ENCODE data around the gene TADA3. TPM values are rescaled to one million over a fixed set of nuclear protein-coding genes. Genes with fewer than 3 reads are reported as not detected.

TADA3 gene
- total and polyA plus RNA-seq, 9 of the 15 experiments (the other 6 are each of a cell fraction or from before 2014, with no cell fraction given), result 4.1 to 110 (median 74.8) TPM

DNA sequence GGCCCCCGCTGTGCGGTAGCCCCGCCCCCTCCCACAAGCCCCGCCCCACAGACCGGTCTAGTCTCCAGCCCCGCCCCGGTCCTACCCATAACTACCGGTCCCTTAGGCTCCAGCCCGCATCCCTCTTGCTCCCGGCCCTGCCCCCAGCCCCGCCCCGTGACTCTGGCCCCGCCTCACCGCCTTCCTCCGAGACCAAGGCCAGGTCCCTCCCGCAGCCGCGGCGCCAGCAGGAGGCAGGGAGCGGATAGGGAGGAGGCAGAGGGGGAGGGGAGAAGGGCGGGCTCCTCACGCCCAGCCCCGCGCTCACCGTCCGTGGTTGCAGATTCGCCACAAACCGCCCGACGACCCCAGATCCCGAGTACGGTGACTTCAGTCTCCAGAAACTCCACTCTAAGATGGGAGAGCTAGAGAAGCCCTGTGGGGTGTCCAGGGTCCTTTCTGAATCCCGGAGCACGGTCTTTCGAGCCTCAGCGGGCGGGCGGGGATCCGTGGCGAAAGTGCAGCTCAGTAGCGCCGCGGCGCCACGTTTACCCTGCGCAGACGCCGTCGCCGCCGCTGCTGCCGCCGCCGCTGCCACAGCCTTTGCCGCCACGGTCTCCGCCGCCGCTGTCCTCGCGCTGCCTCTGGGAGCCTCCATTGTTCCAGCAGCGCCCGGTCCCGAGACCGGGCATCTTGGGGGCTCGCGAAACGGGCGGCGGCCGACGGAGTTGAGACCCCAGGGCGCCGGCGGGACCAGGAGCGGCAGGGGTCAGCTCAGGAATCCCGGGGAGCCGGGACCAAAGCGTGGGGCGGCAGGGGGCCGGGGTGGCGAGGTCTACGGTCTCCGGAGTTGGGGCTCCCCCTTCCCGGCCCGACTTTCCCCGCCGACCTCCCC is 60.8 kb downstream of the TADA3 start, which contains the start of gene BRPF1 (continued):
- TF ChIP-seq DIDO1 (tag; IDR thresholded peaks at IDR 0.05; ENCODE audit: low read depth) (peak; percentile 100), ZNF134 (CRISPR knock-in tag; conservative IDR thresholded peaks at IDR 0.05) (no peak), HDAC1 (IDR thresholded peaks at IDR 0.05) (peak in 1 of 2 experiments; percentile 75; a peak in 1 of 4 replicates), RBM25 (IDR thresholded peaks at IDR 0.05; ENCODE audit: low read depth, low read length, severe bottlenecking) (no peak), MAFK (IDR thresholded peaks at IDR 0.05; ENCODE audit: low read length) (no peak), PHF21A (IDR thresholded peaks at IDR 0.05; ENCODE audit: borderline replicate concordance, low read depth) (peak; percentile 89; the same call in 1 of the 2 replicates), ERF (CRISPR knock-in tag; IDR thresholded peaks at IDR 0.05) (peak; percentile 79; the same call in 1 of the 2 replicates), FOS (IDR thresholded peaks at IDR 0.05; ENCODE audit: extremely low read depth, insufficient read length) (no peak), CAMTA2 (CRISPR knock-in tag; conservative IDR thresholded peaks at IDR 0.05) (peak; percentile 51; the same call in 1 of the 2 replicates), SIN3A (IDR thresholded peaks at IDR 0.05; ENCODE audit: borderline replicate concordance in 2 of 2, control insufficient read depth in 1 of 2, low read depth in 2 of 2, low read length in 2 of 2) (no peak), GTF2A2 (tag; IDR thresholded peaks at IDR 0.05) (no peak)
- TF ChIP-seq, protein P1, sequence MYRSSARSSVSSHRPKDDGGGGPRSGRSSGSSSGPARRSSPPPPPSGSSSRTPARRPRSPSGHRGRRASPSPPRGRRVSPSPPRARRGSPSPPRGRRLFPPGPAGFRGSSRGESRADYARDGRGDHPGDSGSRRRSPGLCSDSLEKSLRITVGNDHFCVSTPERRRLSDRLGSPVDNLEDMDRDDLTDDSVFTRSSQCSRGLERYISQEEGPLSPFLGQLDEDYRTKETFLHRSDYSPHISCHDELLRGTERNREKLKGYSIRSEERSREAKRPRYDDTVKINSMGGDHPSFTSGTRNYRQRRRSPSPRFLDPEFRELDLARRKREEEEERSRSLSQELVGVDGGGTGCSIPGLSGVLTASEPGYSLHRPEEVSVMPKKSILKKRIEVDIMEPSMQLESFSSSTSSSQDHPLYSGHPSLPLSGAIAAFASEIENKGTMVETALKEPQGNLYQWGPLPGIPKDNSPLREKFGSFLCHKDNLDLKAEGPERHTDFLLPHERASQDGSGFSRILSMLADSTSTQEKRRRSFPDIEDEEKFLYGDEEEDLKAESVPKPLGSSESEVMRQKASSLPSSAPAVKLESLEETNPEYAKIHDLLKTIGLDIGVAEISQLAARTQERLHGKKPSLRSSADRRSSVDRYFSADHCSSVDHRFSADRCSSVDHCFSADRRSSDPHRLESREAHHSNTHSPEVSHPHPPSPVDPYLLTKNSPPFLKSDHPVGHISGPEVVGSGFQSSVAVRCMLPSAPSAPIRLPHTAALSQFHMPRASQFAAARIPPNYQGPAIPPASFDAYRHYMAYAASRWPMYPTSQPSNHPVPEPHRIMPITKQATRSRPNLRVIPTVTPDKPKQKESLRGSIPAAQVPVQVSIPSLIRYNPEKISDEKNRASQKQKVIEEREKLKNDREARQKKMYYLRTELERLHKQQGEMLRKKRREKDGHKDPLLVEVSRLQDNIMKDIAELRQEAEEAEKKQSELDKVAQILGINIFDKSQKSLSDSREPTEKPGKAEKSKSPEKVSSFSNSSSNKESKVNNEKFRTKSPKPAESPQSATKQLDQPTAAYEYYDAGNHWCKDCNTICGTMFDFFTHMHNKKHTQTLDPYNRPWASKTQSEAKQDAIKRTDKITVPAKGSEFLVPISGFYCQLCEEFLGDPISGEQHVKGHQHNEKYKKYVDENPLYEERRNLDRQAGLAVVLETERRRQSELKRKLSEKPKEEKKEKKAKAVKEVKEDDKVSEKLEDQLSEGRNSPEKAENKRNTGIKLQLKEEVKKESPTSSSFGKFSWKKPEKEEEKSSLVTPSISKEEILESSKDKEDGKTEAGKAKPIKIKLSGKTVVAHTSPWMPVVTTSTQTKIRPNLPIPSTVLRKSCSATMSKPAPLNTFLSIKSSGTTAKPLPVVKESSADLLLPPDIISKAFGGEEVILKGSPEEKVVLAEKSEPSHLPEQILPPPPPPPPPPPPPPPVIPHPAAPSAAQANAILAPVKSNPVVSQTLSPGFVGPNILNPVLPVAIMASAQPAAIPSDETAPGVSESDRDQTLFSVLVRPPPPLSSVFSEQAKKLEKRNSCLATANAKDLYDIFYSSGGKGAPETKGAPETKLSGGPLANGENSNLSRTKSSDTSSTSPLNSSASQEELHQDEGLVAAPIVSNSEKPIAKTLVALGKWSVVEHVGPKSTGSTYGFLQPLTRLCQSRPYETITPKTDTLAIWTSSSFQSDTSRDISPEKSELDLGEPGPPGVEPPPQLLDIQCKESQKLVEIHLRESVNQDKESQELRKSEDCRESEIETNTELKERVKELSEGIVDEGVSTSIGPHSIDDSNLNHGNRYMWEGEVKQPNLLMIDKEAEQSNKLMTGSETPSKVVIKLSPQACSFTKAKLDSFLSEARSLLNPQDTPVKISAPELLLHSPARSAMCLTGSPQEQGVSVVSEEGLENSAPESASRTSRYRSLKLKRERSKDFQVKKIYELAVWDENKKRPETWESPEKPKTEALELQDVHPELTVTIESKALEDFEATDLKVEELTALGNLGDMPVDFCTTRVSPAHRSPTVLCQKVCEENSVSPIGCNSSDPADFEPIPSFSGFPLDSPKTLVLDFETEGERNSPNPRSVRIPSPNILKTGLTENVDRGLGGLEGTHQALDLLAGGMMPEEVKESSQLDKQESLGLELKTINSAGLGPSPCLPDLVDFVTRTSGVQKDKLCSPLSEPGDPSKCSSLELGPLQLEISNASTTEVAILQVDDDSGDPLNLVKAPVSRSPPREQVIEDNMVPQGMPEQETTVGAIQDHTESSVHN (IDR thresholded peaks at IDR 0.05; ENCODE audit: borderline replicate concordance in 1 of 2, low read depth in 1 of 2), result no peak
- TF ChIP-seq, protein P2, sequence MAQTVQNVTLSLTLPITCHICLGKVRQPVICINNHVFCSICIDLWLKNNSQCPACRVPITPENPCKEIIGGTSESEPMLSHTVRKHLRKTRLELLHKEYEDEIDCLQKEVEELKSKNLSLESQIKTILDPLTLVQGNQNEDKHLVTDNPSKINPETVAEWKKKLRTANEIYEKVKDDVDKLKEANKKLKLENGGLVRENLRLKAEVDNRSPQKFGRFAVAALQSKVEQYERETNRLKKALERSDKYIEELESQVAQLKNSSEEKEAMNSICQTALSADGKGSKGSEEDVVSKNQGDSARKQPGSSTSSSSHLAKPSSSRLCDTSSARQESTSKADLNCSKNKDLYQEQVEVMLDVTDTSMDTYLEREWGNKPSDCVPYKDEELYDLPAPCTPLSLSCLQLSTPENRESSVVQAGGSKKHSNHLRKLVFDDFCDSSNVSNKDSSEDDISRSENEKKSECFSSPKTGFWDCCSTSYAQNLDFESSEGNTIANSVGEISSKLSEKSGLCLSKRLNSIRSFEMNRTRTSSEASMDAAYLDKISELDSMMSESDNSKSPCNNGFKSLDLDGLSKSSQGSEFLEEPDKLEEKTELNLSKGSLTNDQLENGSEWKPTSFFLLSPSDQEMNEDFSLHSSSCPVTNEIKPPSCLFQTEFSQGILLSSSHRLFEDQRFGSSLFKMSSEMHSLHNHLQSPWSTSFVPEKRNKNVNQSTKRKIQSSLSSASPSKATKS (CRISPR knock-in tag; IDR thresholded peaks at IDR 0.05), result no peak
- TF ChIP-seq, protein P3, sequence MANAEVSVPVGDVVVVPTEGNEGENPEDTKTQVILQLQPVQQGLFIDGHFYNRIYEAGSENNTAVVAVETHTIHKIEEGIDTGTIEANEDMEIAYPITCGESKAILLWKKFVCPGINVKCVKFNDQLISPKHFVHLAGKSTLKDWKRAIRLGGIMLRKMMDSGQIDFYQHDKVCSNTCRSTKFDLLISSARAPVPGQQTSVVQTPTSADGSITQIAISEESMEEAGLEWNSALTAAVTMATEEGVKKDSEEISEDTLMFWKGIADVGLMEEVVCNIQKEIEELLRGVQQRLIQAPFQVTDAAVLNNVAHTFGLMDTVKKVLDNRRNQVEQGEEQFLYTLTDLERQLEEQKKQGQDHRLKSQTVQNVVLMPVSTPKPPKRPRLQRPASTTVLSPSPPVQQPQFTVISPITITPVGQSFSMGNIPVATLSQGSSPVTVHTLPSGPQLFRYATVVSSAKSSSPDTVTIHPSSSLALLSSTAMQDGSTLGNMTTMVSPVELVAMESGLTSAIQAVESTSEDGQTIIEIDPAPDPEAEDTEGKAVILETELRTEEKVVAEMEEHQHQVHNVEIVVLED (CRISPR knock-in tag; IDR thresholded peaks at IDR 0.05), result peak; percentile 98

Measured in K562 (cell line).